ENCODE results near the gene UFL1.
"Not testable (repeated sequence)": the region's sequence is repeated elsewhere in the genome, so short reads cannot be mapped to it uniquely, and the experiment has no call there.

UFL1 gene

GRCh38 chr6:96521644-96522464, at the start of gene UFL1:
Gene UFL1 (plus strand): TSS chr6:96521806. CDS start chr6:96521874, 68 bp downstream.
- FAIRE-seq = peak; percentile 99
- peak; percentile 62 for DNase-seq (ENCODE audit: insufficient read length, low spot score)

DNA sequence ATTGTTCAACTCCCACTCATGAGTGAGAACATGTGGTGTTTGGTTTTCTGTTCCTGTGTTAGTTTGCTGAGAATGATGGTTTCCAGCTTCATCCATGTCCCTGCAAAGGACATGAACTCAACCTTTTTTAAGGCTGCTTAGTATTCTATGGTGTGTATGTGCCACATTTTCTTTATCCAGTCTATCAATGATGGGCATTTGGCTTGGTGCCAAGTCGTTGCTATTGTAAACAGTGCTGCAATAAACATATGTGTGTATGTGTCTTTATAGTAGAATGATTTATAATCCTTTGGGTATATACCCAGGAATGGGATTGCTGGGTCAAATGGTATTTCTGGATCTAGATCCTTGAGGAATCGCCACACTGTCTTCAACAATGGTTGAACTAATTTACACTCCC, 49.3 kb upstream of the UFL1 start:
- DNase-seq (ENCODE audit: insufficient read length, low spot score); FAIRE-seq: not testable (repeated sequence)

DNA sequence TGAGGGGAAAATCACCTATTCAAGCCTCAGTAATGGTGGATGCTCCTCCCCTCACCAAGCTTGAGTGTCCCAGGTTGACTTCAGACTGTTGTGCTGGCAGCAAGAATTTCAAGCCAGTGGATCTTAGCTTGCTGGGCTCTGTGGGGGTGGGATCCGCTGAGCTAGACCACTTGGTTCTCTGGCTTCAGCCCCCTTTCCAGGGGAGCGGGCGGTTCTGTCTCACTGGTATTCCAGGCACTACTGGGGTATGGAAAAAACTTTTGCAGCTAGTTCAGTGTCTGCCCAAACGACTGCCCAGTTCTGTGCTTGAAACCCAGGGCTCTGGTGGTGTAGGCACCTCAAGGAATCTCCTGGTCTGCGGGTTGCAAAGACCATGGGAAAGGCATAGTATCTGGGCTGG, 42.9 kb upstream of the UFL1 start:
- DNase-seq (ENCODE audit: insufficient read length, low spot score) = no peak
- no peak for FAIRE-seq

- FAIRE-seq = no peak
Measured at GRCh38 chr6:96491926-96492325, 29.7 kb upstream of the UFL1 start.

GRCh38 chr6:96499781-96500180, 21.8 kb upstream of the UFL1 start:
- FAIRE-seq = no peak
- DNase-seq (ENCODE audit: insufficient read length, low spot score) = no peak

More at GRCh38 chr6:96491926-96492325, 29.7 kb upstream of the UFL1 start:
- no peak for DNase-seq (ENCODE audit: insufficient read length, low spot score)

- FAIRE-seq = no peak
- DNase-seq (ENCODE audit: insufficient read length, low spot score) = no peak
Measured at GRCh38 chr6:96502915-96503314, 18.7 kb upstream of the UFL1 start.

DNA sequence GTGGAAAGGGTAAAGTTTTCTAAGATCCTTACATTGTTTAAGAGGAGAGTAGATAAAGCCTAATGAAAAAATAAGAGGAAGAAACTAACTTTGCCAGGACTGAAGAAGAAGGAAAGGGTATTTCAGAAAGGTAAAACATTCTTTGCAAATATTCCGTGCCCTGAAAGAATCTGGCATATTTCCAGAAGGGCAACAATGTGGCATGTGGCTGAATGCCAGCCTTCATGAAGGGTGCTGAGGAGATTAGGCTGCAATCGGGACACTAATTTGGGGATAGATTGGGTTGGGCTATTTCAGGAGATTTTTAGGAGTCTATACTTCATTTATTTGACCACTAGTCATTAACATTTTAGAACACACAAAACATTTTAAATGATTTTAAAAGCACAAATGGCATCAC, 16.2 kb upstream of the UFL1 start:
- no peak for FAIRE-seq
- DNase-seq (ENCODE audit: insufficient read length, low spot score) = no peak

- FAIRE-seq = no peak
- no peak for DNase-seq (ENCODE audit: insufficient read length, low spot score)
Measured at GRCh38 chr6:96509281-96509680, 12.3 kb upstream of the UFL1 start.

GRCh38 chr6:96520171-96521115, 1.2 kb upstream of the UFL1 start:
- peak; percentile 48 for FAIRE-seq
- no peak for DNase-seq (ENCODE audit: insufficient read length, low spot score)

GRCh38 chr6:96521306-96521643, 331 bp upstream of the UFL1 start:
- FAIRE-seq (no peak), DNase-seq (ENCODE audit: insufficient read length, low spot score) (no peak)

GRCh38 chr6:96522465-96523009, 931 bp downstream of the UFL1 start:
- no peak for DNase-seq (ENCODE audit: insufficient read length, low spot score)
- no peak for FAIRE-seq

- FAIRE-seq (no peak), DNase-seq (ENCODE audit: insufficient read length, low spot score) (no peak)
Measured at GRCh38 chr6:96528193-96528592, 6.6 kb downstream of the UFL1 start.

GRCh38 chr6:96532399-96532798, 10.8 kb downstream of the UFL1 start:
- FAIRE-seq (no peak), DNase-seq (ENCODE audit: insufficient read length, low spot score) (no peak)

DNA sequence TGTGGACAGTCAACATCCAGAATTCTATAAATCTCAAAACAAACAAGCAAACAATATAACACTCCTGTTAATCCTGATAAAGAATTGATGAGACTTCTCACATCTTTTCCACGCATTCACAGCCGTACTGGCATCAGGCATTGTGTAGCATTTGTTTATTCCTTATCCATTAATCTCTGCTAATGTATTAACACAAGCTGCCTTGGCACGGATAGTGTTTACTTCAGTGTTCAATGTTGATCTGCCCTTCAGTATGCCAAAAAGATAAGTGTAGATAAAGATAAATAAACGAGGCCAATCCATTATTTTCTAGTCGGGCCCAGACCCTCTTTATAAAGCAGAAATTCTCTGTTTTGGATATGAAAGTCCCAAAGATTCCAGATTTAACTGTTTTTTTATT, 16.1 kb downstream of the UFL1 start:
- no peak for DNase-seq (ENCODE audit: insufficient read length, low spot score)
- no peak for FAIRE-seq

DNA sequence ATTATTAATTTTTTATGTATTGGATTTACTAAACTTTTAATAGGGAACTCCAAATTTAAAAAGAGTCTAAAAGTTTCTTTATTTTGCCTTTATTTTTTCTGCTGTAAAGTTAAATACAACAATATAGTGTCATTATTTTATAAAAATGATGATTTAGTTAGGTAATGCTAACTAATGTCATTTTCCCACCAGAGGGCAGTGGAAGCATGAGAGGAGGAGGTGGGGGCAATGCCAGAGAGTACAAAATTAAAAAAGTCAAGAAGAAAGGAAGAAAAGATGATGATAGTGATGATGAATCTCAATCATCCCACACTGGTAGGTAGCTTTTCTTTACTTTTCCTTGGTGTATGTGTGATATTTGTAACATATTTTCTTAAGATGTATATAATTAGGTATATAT, 21.1 kb downstream of the UFL1 start:
- FAIRE-seq = peak; percentile 51
- DNase-seq (ENCODE audit: insufficient read length, low spot score) = no peak

DNA sequence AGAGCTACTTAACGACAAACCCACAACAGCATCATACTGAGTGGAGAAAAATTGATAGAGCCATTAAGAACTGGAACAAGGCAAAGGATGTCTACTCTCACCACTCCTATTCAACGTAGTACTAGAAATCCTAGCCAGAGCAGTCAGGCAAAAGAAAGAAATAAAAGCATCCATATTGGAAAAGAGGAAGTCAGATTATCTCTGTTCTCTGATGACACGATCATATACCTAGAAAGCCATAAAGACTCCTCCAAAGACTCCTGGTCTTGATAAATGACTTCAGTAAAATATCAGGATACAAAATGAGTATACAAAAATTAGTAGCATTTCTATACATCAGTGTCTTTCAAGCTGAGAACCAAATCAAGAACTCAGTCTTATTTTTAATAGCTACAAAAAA, 24.3 kb downstream of the UFL1 start:
- peak; percentile 42 for FAIRE-seq
- DNase-seq (ENCODE audit: insufficient read length, low spot score) = no peak

DNA sequence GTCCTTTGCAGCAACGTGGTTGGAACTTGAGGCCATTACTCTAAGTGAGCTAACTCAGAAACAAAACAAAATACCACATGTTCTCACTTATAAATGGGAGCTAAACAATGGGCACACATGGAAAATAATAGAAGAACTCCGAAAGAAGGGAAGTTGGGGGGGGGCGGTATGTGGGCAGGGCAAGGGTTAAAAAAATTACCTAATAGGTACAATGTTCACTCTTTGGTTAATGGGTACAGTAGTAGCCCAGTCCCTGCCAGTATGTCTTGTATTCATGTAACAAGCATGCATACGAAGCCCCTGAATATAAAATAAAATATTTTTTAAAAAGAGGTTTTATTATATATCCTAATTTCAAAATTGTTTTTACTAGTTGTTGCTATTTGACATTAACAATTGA, 26.0 kb downstream of the UFL1 start:
- FAIRE-seq (no peak), DNase-seq (ENCODE audit: insufficient read length, low spot score) (no peak)

- DNase-seq (ENCODE audit: insufficient read length, low spot score) (no peak), FAIRE-seq (no peak)
Measured at GRCh38 chr6:96554558-96554957, 33.0 kb downstream of the UFL1 start.

DNA sequence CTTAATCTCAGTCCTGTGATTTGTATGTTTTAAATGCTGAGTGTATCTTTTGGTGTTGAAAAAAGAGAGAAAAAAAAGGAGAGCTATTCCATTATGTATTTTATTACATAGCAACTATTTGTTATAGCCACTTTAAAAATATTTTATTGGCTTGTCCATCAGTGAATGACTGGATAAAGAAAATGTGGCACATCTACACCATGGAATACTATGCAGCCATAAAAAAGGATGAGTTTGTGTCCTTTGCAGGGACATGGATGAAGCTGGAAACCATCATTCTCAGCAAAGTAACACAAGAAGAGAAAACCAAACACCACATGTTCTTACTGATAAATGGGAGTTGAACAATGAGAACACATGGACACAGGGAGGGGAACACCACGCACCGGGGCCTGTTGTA, 38.1 kb downstream of the UFL1 start:
- FAIRE-seq = not testable (repeated sequence)

GRCh38 chr6:96562886-96563285, 41.3 kb downstream of the UFL1 start, which contains the start of gene FHL5:
Gene FHL5 (plus strand): TSS chr6:96563128. CDS start chr6:96603614, 40,486 bp downstream.
- DNase-seq (ENCODE audit: insufficient read length, low spot score) = no peak
- no peak for FAIRE-seq

More for the DNA sequence above, 38.1 kb downstream of the UFL1 start:
- not testable (repeated sequence) for DNase-seq (ENCODE audit: insufficient read length, low spot score)

GRCh38 chr6:96563853-96564252, 42.2 kb downstream of the UFL1 start:
- DNase-seq (ENCODE audit: insufficient read length, low spot score) (no peak), FAIRE-seq (no peak)

Data from GM19239 (cell line).